Neuronal stem cell (in vitro differentiated cells): ENCODE data around the gene SLC7A9.

Experiments used
- DNase-seq: peaks from one replicate; pipeline ENCODE4 v3.0.0-alpha.2; 2013; ENCODE audit warnings: low spot score
- H2AFZ ChIP-seq: one replicate; pipeline ENCODE4 v1.6.1; 2013; ENCODE audit warnings: mild to moderate bottlenecking, low read length, inconsistent platforms
- H2AK5ac ChIP-seq: 2 replicates; pipeline ENCODE4 v1.6.1; 2013; ENCODE audit warnings: low read depth, mild to moderate bottlenecking, inconsistent platforms, low read length, moderate library complexity, mixed read lengths
- H2BK120ac ChIP-seq: 2 replicates; pipeline ENCODE4 v1.6.1; 2013; ENCODE audit warnings: low read depth, mild to moderate bottlenecking, inconsistent platforms, low read length, moderate library complexity, mixed read lengths
- H2BK12ac ChIP-seq: one replicate; pipeline ENCODE4 v1.6.1; 2013; ENCODE audit warnings: low read length, inconsistent platforms
- H2BK15ac ChIP-seq: 2 replicates; pipeline ENCODE4 v1.6.1; 2013; ENCODE audit warnings: mild to moderate bottlenecking, low read length, inconsistent platforms, mixed read lengths
- H2BK5ac ChIP-seq: one replicate; pipeline ENCODE4 v1.6.1; 2013; ENCODE audit warnings: inconsistent platforms, mild to moderate bottlenecking, low read length, moderate library complexity
- H3K14ac ChIP-seq: one replicate; pipeline ENCODE4 v1.6.1; 2013; ENCODE audit warnings: low read length, inconsistent platforms
- H3K18ac ChIP-seq: 2 replicates; pipeline ENCODE4 v1.6.1; 2013; ENCODE audit warnings: low read length, inconsistent platforms
- H3K23ac ChIP-seq: 2 replicates; pipeline ENCODE4 v1.6.1; 2013; ENCODE audit warnings: low read depth, mild to moderate bottlenecking, mixed read lengths, low read length, inconsistent platforms; ENCODE audit not compliant: poor library complexity
- H3K27ac ChIP-seq: replicated peaks from 3 replicates; pipeline ENCODE4 v1.5.1; 2013; ENCODE audit warnings: low read length, inconsistent platforms
- H3K27me3 ChIP-seq, 3 experiments: 2 replicates each; pipeline ENCODE4 v1.6.1; 2013; ENCODE audit warnings: low read length in 3 of 3, mild to moderate bottlenecking in 2 of 3, inconsistent platforms in 1 of 3, low read depth in 1 of 3, mixed read lengths in 1 of 3, moderate library complexity in 1 of 3; ENCODE audit not compliant: control insufficient read depth in 3 of 3, insufficient read depth in 3 of 3
- H3K36me3 ChIP-seq, 2 donors: replicated peaks in 1 of 2; 2 replicates each; pipeline ENCODE4 v1.6.1; 2013; ENCODE audit warnings: low read length in 2 of 2; ENCODE audit not compliant: control insufficient read depth in 2 of 2, insufficient read depth in 2 of 2
- H3K4ac ChIP-seq: 2 replicates; pipeline ENCODE4 v1.6.1; 2013; ENCODE audit warnings: inconsistent platforms, mild to moderate bottlenecking, low read length, moderate library complexity
- H3K4me1 ChIP-seq, 2 donors: 1 replicate in 1 of 2; 2 replicates in 1 of 2; pipeline ENCODE4 v1.6.1; 2013; ENCODE audit warnings: low read length in 2 of 2, low read depth in 1 of 2; ENCODE audit not compliant: control insufficient read depth in 2 of 2, insufficient read depth in 1 of 2
- H3K4me2 ChIP-seq: one replicate; pipeline ENCODE4 v1.6.1; 2013; ENCODE audit warnings: mild to moderate bottlenecking, low read length, inconsistent platforms; ENCODE audit not compliant: insufficient read depth, poor library complexity, severe bottlenecking
- H3K4me3 ChIP-seq, 2 donors: 2 replicates each; pipeline ENCODE4 v1.5.1; 2013; ENCODE audit warnings: low read length in 2 of 2, mild to moderate bottlenecking in 2 of 2, inconsistent platforms in 1 of 2, moderate library complexity in 1 of 2
- H3K79me1 ChIP-seq: one replicate; pipeline ENCODE4 v1.6.1; 2013; ENCODE audit warnings: low read depth, mild to moderate bottlenecking, inconsistent platforms, low read length, moderate library complexity
- H3K9ac ChIP-seq: one replicate; pipeline ENCODE4 v1.6.1; 2013; ENCODE audit warnings: mild to moderate bottlenecking, low read depth, low read length, inconsistent platforms; ENCODE audit not compliant: poor library complexity
- H3K9me3 ChIP-seq, 2 donors: replicated peaks in 1 of 2; 2 replicates each; pipeline versions ENCODE3 to v1.6.1; 2013; ENCODE audit warnings: low read length in 2 of 2, mild to moderate bottlenecking in 2 of 2, inconsistent platforms in 1 of 2, low read depth in 1 of 2, mixed read lengths in 1 of 2, moderate library complexity in 1 of 2; ENCODE audit not compliant: control insufficient read depth in 2 of 2, insufficient read depth in 1 of 2
- H4K8ac ChIP-seq: one replicate; pipeline ENCODE4 v1.6.1; 2013; ENCODE audit warnings: low read depth, mild to moderate bottlenecking, inconsistent platforms, low read length, moderate library complexity
- H4K91ac ChIP-seq: one replicate; pipeline ENCODE4 v1.6.1; 2013; ENCODE audit warnings: low read length, low read depth, mild to moderate bottlenecking, inconsistent platforms; ENCODE audit not compliant: poor library complexity
- WGBS, 2 donors: extraction: QIAGEN DNeasy Blood & Tissue Kit; methylation state at CpG; one replicate each; pipeline ENCODE4 v1.1.7; 2013; ENCODE audit warnings: missing lambda C conversion rate in 2 of 2, mixed read lengths in 1 of 2; ENCODE audit not compliant: insufficient read length in 2 of 2, insufficient replicate concordance in 1 of 2; ENCODE audit errors: extremely low coverage in 2 of 2; 5-methylcytosine and 5-hydroxymethylcytosine counted together

The SLC7A9 gene

DNA sequence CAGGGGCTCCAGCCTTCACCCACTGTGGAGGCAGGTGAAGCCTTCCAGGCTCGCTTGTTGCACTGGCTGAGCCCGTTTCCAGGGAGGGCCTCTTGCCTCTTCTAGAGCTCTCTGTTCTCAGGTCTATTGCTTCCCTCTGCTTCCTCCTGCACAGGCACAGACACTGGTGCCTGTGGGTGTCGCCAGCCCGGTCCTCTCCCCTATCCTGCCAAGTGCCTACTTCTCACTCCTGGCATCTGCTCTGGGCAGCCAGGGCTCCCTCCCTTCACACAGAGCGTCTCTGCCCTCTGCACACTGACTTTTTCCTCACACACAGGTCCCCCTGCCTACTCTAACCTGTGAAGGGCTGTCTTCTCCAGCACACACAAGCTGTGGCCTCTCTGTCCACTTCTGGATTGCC, 60.3 kb downstream of the SLC7A9 start:
- no peak overlapping the region for H3K9ac ChIP-seq
- no peak overlapping the region for H3K14ac ChIP-seq
- H3K27me3 ChIP-seq = peaks cover 0 to 15% (median 0%) of the 10 kb centered on the region in 3 experiments
- H4K8ac ChIP-seq = no peak overlapping the region
- no peaks in the 10 kb centered on the region for H3K79me1 ChIP-seq
- no peak overlapping the region for H2BK120ac ChIP-seq
- no peak overlapping the region for H2BK15ac ChIP-seq
- peaks cover 1 to 5% of the 10 kb centered on the region in 2 donors for H3K4me1 ChIP-seq
- H3K4me3 ChIP-seq = no peak overlapping the region
- H3K27ac ChIP-seq = no peak overlapping the region
- H2BK12ac ChIP-seq = peak overlapping the region; percentile 47
- no peak overlapping the region for H2BK5ac ChIP-seq
- WGBS, 2 donors = no CpG with 5 or more reads among the region's 5 CpGs
- H2AK5ac ChIP-seq = no peak overlapping the region
- no peaks in the 10 kb centered on the region for H3K9me3 ChIP-seq
- H3K23ac ChIP-seq = no peak overlapping the region
- H2AFZ ChIP-seq = no peak overlapping the region
- no peak overlapping the region for H3K4ac ChIP-seq
- no peaks in the 10 kb centered on the region for H3K36me3 ChIP-seq
- H3K18ac ChIP-seq = peak overlapping the region; percentile 20
- no peak overlapping the region for H4K91ac ChIP-seq
- H3K4me2 ChIP-seq = no peak overlapping the region
- no peak for DNase-seq

DNA sequence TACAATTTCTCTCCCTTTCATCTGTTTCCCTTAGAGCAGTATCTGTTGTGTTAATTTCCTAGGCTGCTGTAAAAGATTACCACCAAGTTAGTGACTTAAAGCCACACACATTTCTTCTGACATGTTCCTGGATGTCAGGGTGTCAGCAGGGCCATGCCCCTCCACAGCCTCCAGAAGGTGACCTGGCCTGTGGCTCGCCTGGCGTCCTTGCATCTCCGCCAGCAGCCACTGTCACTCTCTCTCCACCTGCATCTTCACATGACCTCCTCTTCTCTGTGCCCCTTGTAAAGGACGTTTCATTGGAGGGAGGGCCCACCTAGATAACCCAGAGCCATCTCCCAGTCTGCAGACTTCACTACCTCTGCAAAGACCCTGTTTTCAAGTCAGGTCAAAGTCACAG, 61.3 kb downstream of the SLC7A9 start:
- Histone ChIP-seq H3K27ac (no peak overlapping the region), H2BK15ac (no peak overlapping the region), H3K18ac (no peak overlapping the region), H2AK5ac (no peak overlapping the region), H3K9me3 (no peaks in the 10 kb centered on the region), H3K4ac (no peak overlapping the region), H3K27me3 (peaks cover 0 to 15% (median 0%) of the 10 kb centered on the region in 3 experiments), H3K4me2 (no peak overlapping the region), H3K14ac (no peak overlapping the region), H4K91ac (no peak overlapping the region), H2BK120ac (no peak overlapping the region), H2BK5ac (no peak overlapping the region), H2AFZ (no peak overlapping the region), H3K23ac (no peak overlapping the region), H3K9ac (no peak overlapping the region), H3K79me1 (no peaks in the 10 kb centered on the region), H3K4me3 (no peak overlapping the region), H3K36me3 (no peaks in the 10 kb centered on the region), H2BK12ac (no peak overlapping the region), H3K4me1 (peaks cover 0 to 1% of the 10 kb centered on the region in 2 donors), H4K8ac (no peak overlapping the region)
- no CpG with 5 or more reads among the region's 4 CpGs for WGBS, 2 donors
- DNase-seq = no peak

DNA sequence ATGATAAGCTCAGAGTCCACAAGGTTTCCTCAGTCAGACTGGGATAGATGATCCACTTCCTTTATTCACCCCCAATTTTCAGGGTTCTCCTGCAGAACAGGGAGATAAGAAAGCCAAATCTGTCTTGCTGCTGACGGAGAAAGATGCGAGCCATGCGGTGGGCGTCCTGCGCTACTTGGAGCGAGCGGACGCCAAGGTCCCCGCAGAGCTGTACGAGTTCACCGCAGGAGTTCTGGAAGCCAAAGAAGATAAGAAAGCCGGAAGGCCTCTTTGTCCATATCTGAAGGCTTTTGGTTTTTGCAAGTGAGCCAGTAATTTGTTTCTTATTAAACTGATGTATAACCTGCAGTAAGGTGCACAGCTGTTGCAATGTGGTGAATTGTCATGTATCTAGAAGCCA, 66.7 kb downstream of the SLC7A9 start:
- no CpG with 5 or more reads among the region's 12 CpGs for WGBS, 2 donors

DNA sequence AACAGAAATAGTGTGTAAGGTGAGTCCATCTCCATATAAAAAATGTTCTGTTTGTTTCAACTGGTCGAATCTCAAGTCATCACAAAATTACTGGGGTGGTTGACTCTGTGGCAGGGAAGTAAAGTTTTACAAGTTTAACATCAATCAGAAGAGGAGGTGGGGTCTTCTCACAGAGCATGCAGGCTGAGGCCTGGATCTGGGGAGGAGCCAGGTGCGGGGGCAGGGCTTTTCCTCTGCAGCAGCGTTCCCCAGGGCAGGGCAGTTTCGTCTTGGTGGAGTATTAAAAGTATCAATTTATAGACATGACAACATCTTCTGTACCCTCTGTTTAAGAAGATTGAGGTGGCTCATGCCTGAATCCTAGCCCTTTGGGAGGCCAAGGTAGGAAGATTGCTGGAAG, 68.8 kb downstream of the SLC7A9 start:
- Histone ChIP-seq H2BK5ac (no peak overlapping the region), H3K4me2 (no peak overlapping the region), H2BK15ac (no peak overlapping the region), H3K14ac (no peak overlapping the region), H3K23ac (no peak overlapping the region), H3K4me3 (no peak overlapping the region), H4K8ac (no peak overlapping the region), H2AFZ (no peak overlapping the region), H4K91ac (no peak overlapping the region), H3K4ac (no peak overlapping the region), H2BK120ac (no peak overlapping the region), H2BK12ac (no peak overlapping the region), H3K79me1 (no peaks in the 10 kb centered on the region), H3K9ac (no peak overlapping the region), H3K27me3 (peaks cover 0 to 3% (median 0%) of the 10 kb centered on the region in 3 experiments), H3K27ac (no peak overlapping the region), H3K36me3 (no peaks in the 10 kb centered on the region), H3K18ac (no peak overlapping the region), H2AK5ac (no peak overlapping the region), H3K9me3 (no peaks in the 10 kb centered on the region), H3K4me1 (no peaks in the 10 kb centered on the region)
- DNase-seq = no peak
- no CpG with 5 or more reads among the region's 4 CpGs for WGBS, 2 donors

More for the DNA sequence above, 66.7 kb downstream of the SLC7A9 start:
- no peak overlapping the region for H3K23ac ChIP-seq
- peaks cover 0 to 1% (median 0%) of the 10 kb centered on the region in 3 experiments for H3K27me3 ChIP-seq
- no peak overlapping the region for H2BK5ac ChIP-seq
- no peak overlapping the region for H3K9ac ChIP-seq
- H3K4me1 ChIP-seq = no peaks in the 10 kb centered on the region
- no peak overlapping the region for H2BK15ac ChIP-seq
- H3K4ac ChIP-seq = no peak overlapping the region
- no peak overlapping the region for H2AFZ ChIP-seq
- H2BK12ac ChIP-seq = no peak overlapping the region
- no peak overlapping the region for H3K4me3 ChIP-seq
- H3K18ac ChIP-seq = no peak overlapping the region
- no peak overlapping the region for H2AK5ac ChIP-seq
- no peak overlapping the region for H4K91ac ChIP-seq
- no peak overlapping the region for H3K14ac ChIP-seq
- H3K27ac ChIP-seq = no peak overlapping the region
- DNase-seq = no peak
- no peak overlapping the region for H3K4me2 ChIP-seq
- H3K9me3 ChIP-seq = no peaks in the 10 kb centered on the region
- H2BK120ac ChIP-seq = no peak overlapping the region
- no peaks in the 10 kb centered on the region for H3K36me3 ChIP-seq
- no peaks in the 10 kb centered on the region for H3K79me1 ChIP-seq
- H4K8ac ChIP-seq = no peak overlapping the region
